GM12873 (cell line): ENCODE data around the gene MCF2.

Source experiments
- CTCF ChIP-seq: IDR thresholded peaks from 2 replicates; pipeline ENCODE4 v1.5.1; 2012; ENCODE audit warnings: low read depth, mild to moderate bottlenecking, moderate library complexity, low read length, control low read depth; ENCODE audit not compliant: insufficient read depth; ENCODE audit errors: missing control alignments

The MCF2 gene

DNA sequence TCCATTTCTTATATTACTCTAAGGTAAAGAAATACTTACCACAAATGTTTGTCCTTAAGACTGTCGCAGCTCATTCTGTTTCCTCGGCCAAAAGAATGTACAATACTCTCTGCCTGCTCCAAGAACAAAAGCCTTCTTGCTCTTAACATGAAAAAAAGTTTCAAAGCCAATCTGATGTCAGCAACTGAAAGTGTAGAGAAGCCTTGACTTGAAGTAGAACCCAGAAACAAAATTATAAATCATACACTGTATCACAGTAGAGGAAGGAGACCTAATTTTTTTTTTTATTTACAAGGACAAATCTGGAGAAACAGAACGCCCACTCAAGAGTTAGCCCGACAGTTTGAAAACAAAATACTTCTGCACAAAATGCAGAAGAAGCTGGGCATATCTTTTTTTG, at the start of gene MCF2:
TSS of gene MCF2 (minus strand) at position 101 of the 400 bp plus-strand sequence. CDS start 56,423 bp downstream, outside the sequence.
- TF ChIP-seq CTCF: no peak

DNA sequence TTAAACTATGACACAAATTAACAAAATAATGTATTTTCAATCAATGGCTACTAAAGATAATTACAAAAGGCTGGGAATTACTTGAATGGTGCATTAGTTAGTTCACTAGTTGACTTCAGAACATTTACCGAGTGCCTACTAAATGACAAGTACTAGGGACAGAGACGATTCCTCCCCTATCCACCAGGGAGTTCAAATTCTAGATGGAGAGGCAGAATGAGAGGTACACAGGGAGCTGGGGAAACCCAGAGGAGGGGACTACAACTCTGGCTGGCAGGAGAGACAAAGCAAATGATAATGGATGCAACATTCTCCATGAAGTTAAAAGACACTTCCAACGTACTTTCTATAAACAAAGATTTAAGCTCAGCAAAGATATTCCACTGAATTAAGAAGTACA, 43.1 kb upstream of the MCF2 start:
- TF ChIP-seq CTCF: no peak

GRCh38 chrX:139750390-139750789, 42.4 kb upstream of the MCF2 start:
- no peak for TF ChIP-seq CTCF

- no peak for TF ChIP-seq CTCF
Observed at GRCh38 chrX:139739138-139739537, 31.2 kb upstream of the MCF2 start.

- TF ChIP-seq CTCF: no peak
Observed at GRCh38 chrX:139738581-139738980, 30.6 kb upstream of the MCF2 start.

DNA sequence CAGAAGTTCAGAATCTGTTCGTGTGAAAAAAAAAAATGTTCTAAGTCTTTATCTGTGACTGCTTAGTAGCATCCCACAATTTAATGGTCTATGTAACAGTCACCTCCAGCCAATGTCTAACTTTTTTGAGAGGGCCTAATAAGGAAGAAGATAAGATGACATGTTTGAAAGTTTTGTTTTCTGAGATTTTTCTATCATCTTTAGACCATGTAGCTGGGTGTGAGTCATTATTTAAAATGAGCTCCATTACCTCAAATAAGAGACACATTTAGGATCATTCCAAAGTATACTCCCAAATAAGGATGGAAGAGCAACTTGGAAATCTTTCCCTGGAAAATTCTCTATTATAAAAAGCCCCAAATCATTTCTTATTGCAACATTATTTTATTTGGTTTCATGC, 28.2 kb upstream of the MCF2 start:
- no peak for TF ChIP-seq CTCF

GRCh38 chrX:139734996-139735395, 27.0 kb upstream of the MCF2 start:
- TF ChIP-seq CTCF: no peak
